Left lung (tissue), 10 donors: ENCODE results near the gene SLC35G3. TPM values are rescaled to one million over a fixed set of nuclear protein-coding genes. Genes with fewer than 3 reads are reported as not detected.
"Not testable (repeated sequence)": the region's sequence is repeated elsewhere in the genome, so short reads cannot be mapped to it uniquely, and the experiment has no call there.

Experiments
- ATAC-seq: fragments of 200-7000 bp; cut with Tn5 transposase; one replicate; pipeline ENCODE4 v1.9.1; 2020; ENCODE audit warnings: moderate library complexity
- DNase-seq, 4 donors: peaks; one replicate each; pipeline ENCODE4 v3.0.0-alpha.2; 2013 to 2020
- H3K27ac ChIP-seq, 2 donors: fragments of 200-600 bp; sonication (generic) in 1 of 2; one replicate each; pipeline versions ENCODE4 v1.5.0 to v1.8.0; 2020 to 2021
- H3K27me3 ChIP-seq, 2 donors: fragments of 200-600 bp; sonication (generic) in 1 of 2; one replicate each; pipeline versions ENCODE4 v1.5.0 to v1.8.0; 2020 to 2021
- H3K36me3 ChIP-seq, 2 donors: fragments of 200-600 bp; sonication (generic) in 1 of 2; one replicate each; pipeline versions ENCODE4 v1.5.0 to v1.8.0; 2020 to 2021
- H3K4me1 ChIP-seq, 2 donors: fragments of 200-600 bp; one replicate each; pipeline ENCODE4 v1.8.0; 2021
- H3K4me3 ChIP-seq, 2 donors: fragments of 200-600 bp; sonication (generic) in 1 of 2; one replicate each; pipeline versions ENCODE4 v1.5.0 to v1.8.0; 2020 to 2021; ENCODE audit warnings: mild to moderate bottlenecking in 1 of 2
- H3K9me3 ChIP-seq, 2 donors: fragments of 200-600 bp; sonication (generic) in 1 of 2; one replicate each; pipeline versions ENCODE4 v1.5.0 to v1.8.0; 2020 to 2021
- CTCF ChIP-seq, 2 donors: fragments of 200-600 bp; sonication (generic) in 1 of 2; IDR thresholded peaks; one replicate each; pipeline versions ENCODE4 v1.5.0 to v1.8.0; 2021; ENCODE audit warnings: antibody characterized with exemption in 2 of 2
- intact Hi-C, 2 donors: fragments of 100-400 bp; cut with DNase I; formaldehyde crosslinking; loops; one replicate each; pipeline versions ENCODE4 v1.11.2 to v1.14.2; 2022
- polyA plus RNA-seq, 6 donors: library from polyadenylated mRNA; unstranded; fragments of 120-200 nt; gene quantifications; one replicate each; pipeline ENCODE4 v1.2.1, GENCODE V29; 2013; ENCODE audit not compliant: insufficient read length in 6 of 6
- total RNA-seq, 2 donors: library from RNA; stranded (reverse); fragmentation: NEBNext Ultra II Directional; extraction: Animal tissue kit (Norgen Biotek cat#: 25700); gene quantifications; one replicate each; pipeline ENCODE4 v1.2.1, GENCODE V29; 2021
- donor health status: DM: no; HTN: yes; CAD: no.
- donor health status: DM: no; HTN: no; CAD: no.

The SLC35G3 gene
- total and polyA plus RNA-seq, 8 donors: not detected

DNA sequence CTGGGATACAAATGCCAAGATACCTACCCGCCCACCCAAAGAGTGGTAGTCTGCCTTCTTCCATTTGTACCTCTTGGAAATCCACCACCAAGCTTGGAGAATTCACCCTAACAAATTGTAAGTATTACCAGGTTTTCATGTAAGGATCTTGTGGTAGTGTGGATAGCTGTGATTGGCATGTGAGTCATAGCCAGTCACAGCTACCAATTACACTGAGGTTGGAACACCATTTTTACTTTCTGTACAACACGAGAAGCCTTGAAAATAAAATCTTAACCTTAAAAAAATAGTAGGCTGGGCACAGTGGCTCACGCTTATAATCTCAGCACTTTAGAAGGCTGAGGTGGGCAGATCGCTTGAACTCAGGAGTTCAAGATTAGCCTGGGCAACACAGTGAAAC, 18.5 kb upstream of the SLC35G3 start:
- ATAC-seq: no peak
- Histone ChIP-seq H3K9me3 (no peaks in the 10 kb centered on the region), H3K4me1 (peaks cover 0 to 9% of the 10 kb centered on the region in 2 donors), H3K27ac (peak overlapping the region in 1 of 2 donors; percentile 55), H3K36me3 (no peaks in the 10 kb centered on the region), H3K27me3 (no peaks in the 10 kb centered on the region), H3K4me3 (no peak overlapping the region)
- intact Hi-C loops: no loop called here
- DNase-seq: no peak
- no peak for TF ChIP-seq CTCF (IDR thresholded peaks at IDR 0.05)

DNA sequence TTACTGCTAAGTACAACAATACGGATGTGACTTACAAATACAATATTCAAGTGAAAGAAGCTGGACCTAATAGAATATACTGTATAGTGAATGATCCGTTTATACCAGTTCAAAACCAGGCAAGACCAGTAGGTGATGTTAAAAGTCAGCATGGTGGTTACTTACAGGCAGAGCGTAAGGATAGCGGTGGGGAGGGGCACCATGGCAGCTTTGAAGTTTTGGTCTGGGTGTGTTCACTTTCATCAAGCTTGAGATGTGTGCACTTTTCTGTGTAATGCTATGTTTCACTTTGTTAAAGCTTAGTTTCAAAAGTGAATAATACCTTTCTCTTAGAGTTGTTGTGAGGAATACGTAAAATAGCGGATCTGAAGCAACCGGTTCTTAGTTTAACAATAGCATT, 16.5 kb upstream of the SLC35G3 start:
- intact Hi-C loops: no loop called here

DNA sequence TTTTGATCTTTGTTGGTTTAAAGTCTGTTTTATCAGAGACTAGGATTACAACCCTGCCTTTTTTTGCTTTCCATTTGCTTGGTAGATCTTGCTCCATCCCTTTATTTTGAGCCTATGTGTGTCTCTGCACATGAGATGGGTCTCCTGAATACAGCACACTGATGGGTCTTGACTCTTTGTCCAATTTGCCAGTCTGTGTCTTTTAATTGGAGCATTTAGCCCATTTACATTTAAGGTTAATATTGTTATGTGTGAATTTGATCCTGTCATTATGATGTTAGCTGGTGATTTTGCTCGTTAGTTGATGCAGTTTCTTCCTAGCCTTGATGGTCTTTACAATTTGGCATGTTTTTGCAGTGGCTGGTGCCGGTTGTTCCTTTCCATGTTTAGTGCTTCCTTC, 8.4 kb upstream of the SLC35G3 start:
- DNase-seq, H3K4me1 ChIP-seq, H3K4me3 ChIP-seq, intact Hi-C loops, H3K27me3 ChIP-seq, H3K36me3 ChIP-seq, H3K27ac ChIP-seq, ATAC-seq: not testable (repeated sequence)
- H3K9me3 ChIP-seq: peaks cover 0 to 11% of the 10 kb centered on the region in 2 donors

More for the DNA sequence above, 16.5 kb upstream of the SLC35G3 start:
- TF ChIP-seq CTCF (IDR thresholded peaks at IDR 0.05): no peak
- no peak for ATAC-seq
- Histone ChIP-seq H3K4me3 (no peak overlapping the region), H3K4me1 (peaks cover 0 to 6% of the 10 kb centered on the region in 2 donors), H3K27ac (no peak overlapping the region), H3K9me3 (no peaks in the 10 kb centered on the region), H3K36me3 (no peaks in the 10 kb centered on the region), H3K27me3 (no peaks in the 10 kb centered on the region)
- DNase-seq: no peak

DNA sequence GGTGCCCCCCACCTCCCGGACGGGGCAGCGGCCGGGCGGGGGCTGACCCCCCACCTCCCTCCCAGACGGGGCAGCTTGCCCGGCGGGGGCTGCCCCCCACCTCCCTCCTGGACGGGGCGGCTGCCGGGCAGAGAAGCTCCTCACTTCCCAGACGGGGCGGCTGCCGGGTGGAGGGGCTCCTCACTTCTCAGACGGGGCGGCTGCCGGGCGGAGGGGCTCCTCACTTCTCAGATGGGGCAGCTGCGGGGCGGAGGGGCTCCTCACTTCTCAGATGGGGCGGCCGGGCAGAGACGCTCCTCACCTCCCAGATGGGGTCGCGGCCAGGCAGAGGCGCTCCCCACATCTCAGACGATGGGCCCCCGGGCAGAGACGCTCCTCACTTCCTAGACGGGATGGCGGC, 869 bp upstream of the SLC35G3 start:
- DNase-seq, H3K27me3 ChIP-seq, H3K27ac ChIP-seq, intact Hi-C loops, H3K4me3 ChIP-seq, ATAC-seq, H3K4me1 ChIP-seq, H3K36me3 ChIP-seq: not testable (repeated sequence)
- H3K9me3 ChIP-seq: peaks cover 0 to 16% of the 10 kb centered on the region in 2 donors

DNA sequence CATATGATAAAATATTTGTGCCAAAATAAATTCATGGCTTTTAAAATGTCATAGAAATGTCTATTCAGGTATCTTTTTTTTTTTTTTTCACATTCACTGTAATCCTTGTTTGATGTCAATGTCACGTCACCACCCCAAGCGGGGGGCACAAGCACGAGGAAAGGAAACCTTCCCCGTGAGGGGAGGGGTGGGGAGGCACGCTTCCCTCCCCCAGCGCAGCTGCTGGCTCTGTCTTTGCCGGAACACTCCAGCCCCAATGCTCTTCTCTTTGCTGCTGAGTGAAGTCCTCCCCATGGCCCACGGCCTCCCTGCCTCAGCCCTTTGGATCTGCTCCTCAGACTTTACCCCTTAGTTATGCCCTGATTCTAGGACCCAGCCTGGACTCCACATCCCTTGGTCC, 1.5 kb downstream of the SLC35G3 start:
- H3K4me3 ChIP-seq: no peak overlapping the region
- no peak for TF ChIP-seq CTCF (IDR thresholded peaks at IDR 0.05)
- DNase-seq: no peak

GRCh38 chr17:35191001-35191695, 3.0 kb downstream of the SLC35G3 start:
- no peak for ATAC-seq
- no peaks in the 10 kb centered on the region for H3K27me3 ChIP-seq
- no peak overlapping the region for H3K27ac ChIP-seq
- H3K36me3 ChIP-seq: no peaks in the 10 kb centered on the region
- no peaks in the 10 kb centered on the region for H3K9me3 ChIP-seq
- DNase-seq: no peak
- intact Hi-C loops: no loop called here
- no peaks in the 10 kb centered on the region for H3K4me1 ChIP-seq
- TF ChIP-seq CTCF (IDR thresholded peaks at IDR 0.05): no peak
- no peak overlapping the region for H3K4me3 ChIP-seq

More for the DNA sequence above, 1.5 kb downstream of the SLC35G3 start:
- ATAC-seq: no peak
- intact Hi-C loops: no loop called here
- no peaks in the 10 kb centered on the region for H3K4me1 ChIP-seq
- H3K27ac ChIP-seq: no peak overlapping the region
- peaks cover 0 to 6% of the 10 kb centered on the region in 2 donors for H3K9me3 ChIP-seq
- H3K36me3 ChIP-seq: no peaks in the 10 kb centered on the region
- no peaks in the 10 kb centered on the region for H3K27me3 ChIP-seq
